Mucosa of stomach (tissue), 1 donor: Measurements from ENCODE around the gene FIZ1.
A peak's percentile ranks its signal among the peaks of the same experiment; 100 is the strongest.
"Not testable (repeated sequence)": the region's sequence is repeated elsewhere in the genome, so short reads cannot be mapped to it uniquely, and the experiment has no call there.

Experiments used
- H3K27me3 ChIP-seq: one replicate; pipeline ENCODE4 v1.7.0; 2013; ENCODE audit warnings: mild to moderate bottlenecking, low read length; ENCODE audit not compliant: control insufficient read depth, insufficient read depth
- H3K36me3 ChIP-seq: one replicate; pipeline ENCODE4 v1.7.0; 2013; ENCODE audit warnings: low read length; ENCODE audit not compliant: control insufficient read depth, insufficient read depth
- H3K4me1 ChIP-seq: one replicate; pipeline ENCODE4 v1.7.0; 2013; ENCODE audit warnings: mild to moderate bottlenecking, low read length; ENCODE audit not compliant: control insufficient read depth, insufficient read depth
- H3K4me3 ChIP-seq: one replicate; pipeline ENCODE4 v1.7.0; 2013; ENCODE audit warnings: low read length
- H3K9ac ChIP-seq: one replicate; pipeline ENCODE4 v1.7.0; 2013; ENCODE audit warnings: mild to moderate bottlenecking, low read length, moderate library complexity
- H3K9me3 ChIP-seq: one replicate; pipeline ENCODE4 v1.7.0; 2013; ENCODE audit warnings: mild to moderate bottlenecking, low read length, moderate library complexity; ENCODE audit not compliant: control insufficient read depth
- donor health status: Pancreatic carcinoma.

The FIZ1 gene

DNA sequence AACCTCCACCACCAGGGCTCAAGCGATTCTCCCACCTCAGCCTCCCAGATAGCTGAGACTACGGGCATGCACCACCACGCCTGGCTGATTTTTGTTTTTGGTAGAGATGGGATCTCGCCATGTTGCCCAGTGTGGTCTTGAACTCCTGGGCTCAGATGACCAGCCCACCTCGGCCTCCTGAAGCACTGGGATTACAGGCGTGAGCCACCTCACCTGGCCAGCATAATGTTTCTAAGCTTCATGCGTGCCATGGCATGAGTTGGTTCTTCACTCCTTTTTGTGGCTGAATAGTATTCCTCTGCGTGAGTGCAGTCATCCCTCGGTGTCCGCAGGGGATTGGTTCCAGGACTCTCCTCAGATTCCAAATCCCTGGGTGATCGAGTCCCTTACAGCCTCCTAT, 14.4 kb downstream of the FIZ1 start:
- H3K4me1 ChIP-seq, result peaks cover 22% of the 10 kb centered on the region
- H3K4me3 ChIP-seq, result no peak overlapping the region
- no peaks in the 10 kb centered on the region for H3K27me3 ChIP-seq
- H3K36me3 ChIP-seq, result no peaks in the 10 kb centered on the region
- no peaks in the 10 kb centered on the region for H3K9me3 ChIP-seq
- H3K9ac ChIP-seq, result no peak overlapping the region

DNA sequence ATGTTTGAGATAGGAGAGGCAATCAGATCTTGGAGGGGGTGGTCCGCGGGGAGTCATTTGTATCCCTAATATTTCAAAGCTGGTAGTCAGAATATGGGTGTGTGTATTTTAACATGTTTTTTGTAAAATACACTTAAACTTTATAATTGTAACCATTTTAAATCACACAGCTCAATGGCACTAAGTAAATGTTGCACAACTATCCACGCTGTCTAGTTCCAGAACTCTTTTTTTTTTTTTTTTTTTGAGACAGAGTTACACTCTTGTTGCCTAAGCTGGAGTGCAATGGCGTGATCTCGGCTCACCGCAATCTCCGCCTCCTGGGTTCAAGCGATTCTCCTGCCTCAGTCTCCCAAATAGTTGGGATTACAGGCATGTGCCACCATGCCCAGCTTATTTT, 15.4 kb downstream of the FIZ1 start:
- not testable (repeated sequence) for H3K4me3 ChIP-seq, H3K27me3 ChIP-seq, H3K9ac ChIP-seq, H3K36me3 ChIP-seq, H3K9me3 ChIP-seq
- H3K4me1 ChIP-seq, result peaks cover 22% of the 10 kb centered on the region

DNA sequence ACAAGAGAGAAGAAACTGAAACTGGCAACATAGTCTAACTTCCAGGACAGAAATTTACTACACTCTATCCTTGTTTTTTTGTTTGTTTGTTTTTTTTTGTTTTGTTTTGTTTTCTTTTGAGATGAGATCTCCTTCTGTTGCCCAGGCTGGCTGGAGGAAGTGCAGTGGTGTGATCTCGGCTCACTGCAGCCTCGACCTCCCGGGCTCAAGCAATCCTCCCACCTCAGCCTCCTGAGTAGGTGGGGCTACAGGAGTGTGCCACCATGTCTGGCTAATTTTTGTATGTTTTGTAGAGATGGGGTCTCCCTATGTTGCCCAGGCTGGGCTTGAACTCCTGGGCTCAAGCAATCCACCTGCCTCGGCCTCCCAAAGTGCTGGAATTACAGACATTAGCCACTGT, 17.0 kb downstream of the FIZ1 start:
- not testable (repeated sequence) for H3K27me3 ChIP-seq, H3K9ac ChIP-seq, H3K36me3 ChIP-seq, H3K4me3 ChIP-seq, H3K9me3 ChIP-seq
- peaks cover 22% of the 10 kb centered on the region for H3K4me1 ChIP-seq

DNA sequence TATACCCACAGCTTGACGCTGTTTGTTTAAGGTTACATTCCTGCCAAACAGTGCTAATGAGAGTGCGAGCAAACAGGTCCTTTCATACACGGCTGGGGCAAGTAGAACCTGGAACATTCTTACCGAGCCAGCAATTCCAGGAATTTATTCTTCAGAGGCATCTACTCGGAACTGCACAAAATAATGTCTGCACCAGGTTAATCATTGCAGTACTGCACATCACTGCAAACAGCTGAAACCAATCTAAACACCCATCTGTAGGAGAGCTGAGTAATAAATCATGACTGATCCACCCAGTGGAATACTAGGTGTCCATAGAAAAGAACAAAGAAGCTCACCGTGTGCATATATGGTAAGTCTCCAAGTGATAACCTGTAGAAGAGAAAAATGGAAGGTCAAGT, 17.5 kb downstream of the FIZ1 start:
- Histone ChIP-seq H3K4me1 (peaks cover 20% of the 10 kb centered on the region), H3K4me3 (no peak overlapping the region), H3K9ac (peak overlapping the region; percentile 93), H3K36me3 (no peaks in the 10 kb centered on the region), H3K27me3 (no peaks in the 10 kb centered on the region), H3K9me3 (no peaks in the 10 kb centered on the region)

DNA sequence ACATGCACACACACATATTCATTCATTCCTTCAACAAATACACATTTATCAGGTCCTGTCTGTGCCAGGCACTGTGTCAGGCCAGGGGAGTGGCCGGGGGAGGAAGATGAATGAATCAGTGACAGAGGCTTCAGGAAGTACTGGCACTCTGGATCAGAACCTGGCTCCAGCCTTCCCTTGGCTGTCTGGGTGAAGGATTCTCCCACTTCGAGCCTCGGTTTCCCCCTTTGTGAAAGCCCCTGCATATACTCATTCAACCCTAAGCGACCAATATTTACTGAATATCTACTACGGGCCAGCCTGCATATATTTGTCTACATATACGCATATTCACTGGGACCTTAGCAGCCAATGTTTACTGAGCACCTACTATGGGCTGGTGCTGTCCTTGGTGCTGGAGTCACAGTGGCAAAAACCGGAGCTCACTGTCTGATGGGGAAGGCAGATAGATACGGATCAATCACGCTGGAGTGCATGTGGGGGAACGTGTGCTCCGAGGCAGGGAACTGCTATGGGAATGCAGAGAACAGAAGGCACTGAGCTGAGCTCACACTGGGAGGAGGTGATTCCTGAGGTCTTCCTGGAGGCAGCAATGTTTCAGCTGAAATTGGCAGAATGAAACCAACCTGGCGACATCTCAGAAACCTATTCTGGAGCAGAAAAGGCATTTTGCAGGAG, 18.0 kb downstream of the FIZ1 start:
- Histone ChIP-seq H3K36me3 (no peaks in the 10 kb centered on the region), H3K9ac (peak overlapping the region; percentile 93), H3K4me1 (peaks cover 16% of the 10 kb centered on the region), H3K4me3 (peak overlapping the region; percentile 20), H3K9me3 (no peaks in the 10 kb centered on the region), H3K27me3 (no peaks in the 10 kb centered on the region)

DNA sequence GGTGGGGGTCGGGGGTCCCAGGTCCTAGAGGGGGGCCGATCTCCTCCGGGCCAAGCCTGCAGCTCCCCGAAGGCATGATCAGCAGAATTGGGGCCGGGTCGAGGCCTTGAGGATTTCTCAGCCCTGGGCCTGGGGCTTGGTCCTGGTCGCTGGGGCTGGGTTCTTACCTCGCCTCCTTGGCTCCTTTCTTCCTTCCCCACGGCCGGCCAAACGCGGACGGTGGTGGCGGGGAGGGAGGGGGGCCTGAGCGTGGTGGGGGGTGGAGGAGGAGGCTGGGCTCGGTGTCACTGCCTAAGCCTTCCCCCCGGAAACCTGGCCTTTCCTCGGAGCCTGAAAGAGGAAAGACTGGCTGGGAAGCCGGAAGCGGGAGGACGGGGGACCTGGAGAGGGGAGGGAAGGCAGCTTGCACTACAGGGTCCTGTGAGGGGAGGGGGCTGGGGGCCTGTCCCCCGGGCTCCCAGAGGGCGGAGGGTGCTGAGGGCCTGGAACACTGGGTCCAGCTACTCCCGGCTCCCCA, 18.6 kb downstream of the FIZ1 start, which contains the start of gene ZNF579:
Gene ZNF579 (minus strand): TSS at position 221 of the 517 bp plus-strand sequence. CDS start 1,209 bp downstream, outside the sequence.
- Histone ChIP-seq H3K4me3 (peak within 1 kb of the TSS; percentile 20), H3K4me1 (peaks cover 11% of the 10 kb centered on the region), H3K27me3 (no peaks in the 10 kb centered on the region), H3K9ac (peak within 1 kb of the TSS; percentile 93), H3K9me3 (no peaks in the 10 kb centered on the region), H3K36me3 (no peaks in the 10 kb centered on the region)

DNA sequence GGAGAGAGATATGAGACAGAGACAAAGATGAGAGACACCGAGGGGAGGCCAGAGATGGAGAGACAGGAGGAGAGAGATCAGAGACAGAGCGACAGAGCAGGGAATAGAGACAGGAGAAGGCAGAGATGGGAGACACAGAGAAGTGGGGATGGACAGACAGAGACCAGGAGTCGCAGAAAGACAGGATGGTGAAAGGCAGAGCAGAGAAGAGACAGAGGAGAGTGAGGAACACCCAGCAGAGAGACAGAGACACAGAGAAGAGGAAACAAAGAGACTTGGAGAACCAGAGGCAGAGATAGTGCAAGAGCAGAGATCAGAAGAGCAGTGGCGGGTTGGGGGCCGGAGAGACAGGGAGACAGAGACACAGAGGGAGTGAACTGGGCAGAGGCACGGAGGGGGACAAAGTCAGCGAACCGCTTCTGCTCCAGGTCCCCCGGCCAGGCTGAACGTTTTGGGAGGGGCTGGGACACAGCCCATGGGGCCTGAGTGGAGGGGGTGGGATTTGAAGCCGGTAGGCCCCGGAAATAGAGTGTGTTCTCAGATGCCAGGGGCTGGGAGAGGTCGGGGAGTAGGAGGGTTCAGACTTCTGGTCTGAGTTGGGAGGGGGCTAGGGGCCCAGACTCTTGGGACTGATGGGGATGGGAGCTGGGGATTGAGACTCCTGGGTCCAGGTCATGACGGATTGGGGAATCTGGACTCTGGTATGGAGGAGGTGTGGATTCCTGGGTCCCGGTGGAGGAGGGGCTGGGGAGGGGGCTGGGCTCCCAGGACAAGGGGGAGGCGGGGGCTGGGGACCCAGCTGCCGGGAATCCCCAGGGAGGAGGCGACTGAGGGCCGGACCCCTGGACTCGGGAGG, 19.3 kb downstream of the FIZ1 start:
- Histone ChIP-seq H3K4me3 (peak overlapping the region; percentile 20), H3K4me1 (peaks cover 11% of the 10 kb centered on the region), H3K27me3 (no peaks in the 10 kb centered on the region), H3K36me3 (no peaks in the 10 kb centered on the region), H3K9me3 (no peaks in the 10 kb centered on the region), H3K9ac (peak overlapping the region; percentile 93)

DNA sequence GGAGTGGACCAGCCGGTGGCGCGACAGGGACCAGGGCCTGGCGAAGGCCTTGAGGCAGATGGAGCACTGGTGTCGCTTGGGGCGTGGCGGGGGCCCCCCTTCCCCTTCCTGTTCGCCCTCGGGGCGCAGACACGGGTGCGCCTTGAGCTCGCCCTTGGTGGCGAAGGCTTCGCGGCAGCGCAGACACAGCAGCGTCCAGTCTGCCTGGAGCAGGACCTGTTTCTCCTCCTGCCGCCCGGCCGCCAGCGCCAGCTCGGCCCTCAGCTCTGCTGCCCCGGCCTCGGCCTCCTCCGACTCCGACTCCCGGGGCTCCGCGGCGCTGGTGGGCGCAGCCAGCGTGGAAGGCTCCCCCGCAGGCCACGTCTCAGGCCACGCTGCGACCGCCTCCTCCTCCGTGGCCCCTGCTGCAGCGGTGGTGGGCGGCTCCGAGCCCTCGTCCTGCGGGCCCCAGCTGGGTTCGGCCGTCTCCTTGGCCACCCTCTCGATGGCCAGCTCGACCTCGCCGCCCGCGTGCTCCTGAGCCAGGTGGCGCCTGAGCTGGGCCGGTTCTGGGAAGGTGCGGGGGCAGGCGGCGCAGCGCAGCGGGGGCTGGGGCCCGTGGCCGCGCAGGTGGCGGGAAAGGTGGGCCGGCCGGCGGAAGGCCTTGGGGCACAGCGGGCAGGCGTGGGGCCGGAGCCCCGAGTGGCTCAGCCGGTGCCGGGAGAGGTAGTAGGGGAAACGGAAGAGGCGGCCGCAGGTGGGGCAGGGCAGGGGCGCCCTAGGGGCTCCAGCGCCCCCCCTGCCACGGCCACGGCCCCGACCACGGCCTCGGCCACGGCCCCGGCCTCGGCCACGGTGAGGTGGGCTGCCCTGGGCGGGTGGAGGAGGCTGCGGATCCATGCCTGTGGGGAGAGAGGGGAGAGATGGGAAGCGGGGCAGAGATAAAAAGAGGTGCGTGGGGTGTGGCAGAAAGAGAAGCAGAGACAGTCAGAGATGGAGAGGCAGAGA, 20.3 kb downstream of the FIZ1 start:
- Histone ChIP-seq H3K36me3 (no peaks in the 10 kb centered on the region), H3K9me3 (no peaks in the 10 kb centered on the region), H3K4me1 (peaks cover 11% of the 10 kb centered on the region), H3K4me3 (peak overlapping the region; percentile 20), H3K9ac (peak overlapping the region; percentile 93), H3K27me3 (no peaks in the 10 kb centered on the region)

DNA sequence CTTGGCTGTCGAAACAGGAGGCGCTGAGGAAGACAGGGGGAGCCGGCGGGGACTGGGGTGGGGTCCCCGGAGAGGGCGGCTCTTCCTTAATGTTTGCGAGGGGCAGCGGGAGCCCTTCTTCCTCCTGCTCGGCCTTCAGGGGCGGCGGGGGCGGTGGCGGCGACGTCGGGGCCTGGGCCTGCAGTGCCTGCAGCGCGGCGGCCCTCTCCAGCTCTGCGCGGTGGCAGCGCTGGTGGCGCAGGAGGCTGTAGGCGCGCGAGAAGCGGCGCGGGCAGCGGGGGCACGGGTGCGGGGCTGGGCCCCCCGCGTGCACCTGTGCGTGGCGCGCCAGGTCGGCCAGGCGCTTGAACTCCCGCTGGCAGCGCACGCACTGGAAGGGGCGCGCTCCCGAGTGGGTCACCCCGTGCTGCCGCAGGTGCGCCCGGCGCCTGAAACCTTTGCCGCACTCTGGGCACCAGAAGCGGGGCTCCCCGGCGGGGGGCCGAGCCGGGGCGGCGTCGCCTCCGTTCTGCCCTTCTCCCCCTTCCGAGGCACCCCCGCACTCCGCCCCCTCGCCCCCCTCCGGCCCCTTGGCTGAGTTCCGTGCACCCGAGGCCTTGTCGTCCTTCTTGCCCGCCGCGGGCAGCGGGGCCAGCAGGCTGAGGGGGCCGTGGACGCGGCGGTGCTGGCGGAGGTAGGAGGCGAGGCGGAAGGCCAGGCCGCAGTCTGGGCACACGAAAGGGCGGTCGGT, 21.1 kb downstream of the FIZ1 start:
- no peaks in the 10 kb centered on the region for H3K27me3 ChIP-seq

DNA sequence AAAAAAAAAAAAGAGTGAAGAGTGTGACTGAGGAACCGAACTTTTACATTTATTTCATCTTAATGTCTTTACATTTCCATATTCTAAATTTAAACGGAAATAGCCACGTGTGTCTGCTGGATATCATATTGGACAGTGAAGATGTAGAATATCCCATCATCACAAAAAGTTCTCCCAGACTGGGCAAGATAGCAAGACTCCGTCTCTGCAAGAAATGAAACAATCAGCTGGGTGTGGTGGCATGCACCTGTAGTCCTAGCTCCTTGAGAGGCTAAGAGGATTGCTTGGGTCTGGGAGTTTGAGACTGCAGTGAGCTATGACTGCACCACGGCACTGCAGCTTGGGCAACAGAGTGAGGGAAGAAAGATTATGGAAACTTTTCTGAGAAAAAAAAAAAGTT, 22.6 kb downstream of the FIZ1 start:
- Histone ChIP-seq H3K36me3 (no peaks in the 10 kb centered on the region), H3K4me3 (no peak overlapping the region), H3K9ac (no peak overlapping the region), H3K9me3 (no peaks in the 10 kb centered on the region), H3K4me1 (peaks cover 9% of the 10 kb centered on the region), H3K27me3 (no peaks in the 10 kb centered on the region)

More for the DNA sequence above, 21.1 kb downstream of the FIZ1 start:
- Histone ChIP-seq H3K4me1 (peaks cover 11% of the 10 kb centered on the region), H3K9ac (no peak overlapping the region), H3K4me3 (no peak overlapping the region), H3K36me3 (no peaks in the 10 kb centered on the region), H3K9me3 (no peaks in the 10 kb centered on the region)

DNA sequence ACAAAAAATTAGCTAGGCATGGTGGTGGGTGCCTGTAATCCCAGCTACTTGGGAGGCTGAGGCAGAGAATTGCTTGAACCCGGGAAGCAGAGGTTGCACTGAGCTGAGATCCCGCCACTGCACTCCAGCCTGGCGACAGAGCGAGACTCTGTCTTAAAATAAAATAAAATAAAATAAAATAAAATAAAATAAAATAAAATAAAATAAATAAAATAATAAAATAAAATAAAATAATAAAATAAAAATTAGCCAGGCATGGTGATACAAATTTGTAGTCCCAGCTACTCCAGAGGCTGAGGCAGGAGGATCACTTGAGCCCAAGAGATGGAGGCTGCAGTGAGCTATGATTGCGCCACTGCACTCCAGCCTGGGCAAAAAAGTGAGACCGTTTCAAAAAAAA, 25.4 kb downstream of the FIZ1 start:
- not testable (repeated sequence) for H3K9me3 ChIP-seq, H3K9ac ChIP-seq, H3K27me3 ChIP-seq, H3K36me3 ChIP-seq, H3K4me3 ChIP-seq, H3K4me1 ChIP-seq
